Measurements from ENCODE around the gene KRT33B. TPM values are rescaled to one million over a fixed set of nuclear protein-coding genes. Genes with fewer than 3 reads are reported as not detected.

KRT33B gene
- polyA plus RNA-seq, 1 donor from 2014 or later, result not detected

DNA sequence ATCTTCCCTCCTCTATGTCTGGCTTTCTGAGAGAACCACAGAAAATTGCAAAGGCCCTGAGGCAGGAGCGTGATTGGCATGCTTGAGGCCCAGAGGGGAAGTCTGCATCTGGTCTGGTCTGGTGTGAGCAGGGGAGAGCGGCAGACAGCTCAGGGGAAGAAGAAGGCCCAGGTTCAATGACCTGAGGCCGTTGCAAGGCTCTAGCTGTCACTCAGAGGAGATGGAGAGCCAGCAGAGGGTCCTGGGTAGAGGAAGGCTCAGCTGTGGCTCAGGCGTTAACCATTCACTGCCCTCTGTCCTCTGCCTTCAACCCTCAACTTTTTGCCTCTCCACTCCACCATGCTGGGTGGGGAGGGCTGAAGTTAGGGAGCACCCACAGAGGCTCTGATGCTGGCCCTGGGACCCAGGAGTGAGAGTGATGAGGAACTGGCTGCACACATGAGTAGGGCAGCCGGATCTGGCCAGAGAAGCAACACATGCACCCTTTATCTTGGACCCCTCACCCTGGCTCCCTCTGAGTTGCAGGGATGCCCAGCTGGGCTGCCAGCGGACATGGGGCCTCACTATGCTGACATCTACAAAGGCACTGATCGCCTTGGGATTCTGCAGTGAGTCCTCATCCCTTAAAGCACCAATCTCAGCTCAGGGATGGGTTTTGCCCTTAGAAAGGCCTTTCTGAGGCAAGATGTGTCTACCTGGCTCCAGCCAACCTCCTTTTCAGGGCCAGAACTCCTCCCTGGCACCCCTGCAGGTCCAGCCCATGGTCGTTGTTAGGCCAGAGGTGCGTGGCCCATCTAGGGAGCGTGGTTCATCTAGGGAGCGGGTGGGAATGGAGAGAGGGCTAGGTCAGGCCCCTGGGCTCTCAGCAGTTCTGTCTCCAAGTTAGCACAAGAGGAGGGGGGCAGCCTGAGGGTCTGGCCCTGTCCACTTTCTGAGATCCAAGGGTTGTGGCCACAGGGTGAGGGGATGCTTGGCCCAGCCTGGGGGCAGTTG, 46.4 kb downstream of the KRT33B start:
- no peak overlapping the region for H2AFZ ChIP-seq (ENCODE audit: low read depth, low read length)
- no peaks in the 10 kb centered on the region for H3K9me3 ChIP-seq (ENCODE audit: low read length)
- no peak overlapping the region for H3K9ac ChIP-seq (ENCODE audit: low read length)
- H3K4me2 ChIP-seq (ENCODE audit: low read length), result no peak overlapping the region
- no peaks in the 10 kb centered on the region for H3F3A ChIP-seq (ENCODE audit: insufficient read depth, low read length, poor library complexity, severe bottlenecking)
- no peaks in the 10 kb centered on the region for H3K9me2 ChIP-seq (ENCODE audit: insufficient read depth, low read length)
- no peaks in the 10 kb centered on the region for H3K79me2 ChIP-seq (replicated peaks; ENCODE audit: insufficient read depth, low read length)
- H3K27ac ChIP-seq (ENCODE audit: low read length), result no peak overlapping the region
- TF ChIP-seq TAF1 (IDR thresholded peaks at IDR 0.05; ENCODE audit: low read depth) (no peak), POLR2AphosphoS5 (IDR thresholded peaks at IDR 0.05) (no peak), EZH2 (IDR thresholded peaks at IDR 0.05; ENCODE audit: borderline replicate concordance, insufficient read depth, low read length, poor library complexity, severe bottlenecking) (no peak), SMC3 (conservative IDR thresholded peaks at IDR 0.05; ENCODE audit: poor library complexity) (no peak), RAD21 (conservative IDR thresholded peaks at IDR 0.05) (no peak)
- TF ChIP-seq, protein P1, sequence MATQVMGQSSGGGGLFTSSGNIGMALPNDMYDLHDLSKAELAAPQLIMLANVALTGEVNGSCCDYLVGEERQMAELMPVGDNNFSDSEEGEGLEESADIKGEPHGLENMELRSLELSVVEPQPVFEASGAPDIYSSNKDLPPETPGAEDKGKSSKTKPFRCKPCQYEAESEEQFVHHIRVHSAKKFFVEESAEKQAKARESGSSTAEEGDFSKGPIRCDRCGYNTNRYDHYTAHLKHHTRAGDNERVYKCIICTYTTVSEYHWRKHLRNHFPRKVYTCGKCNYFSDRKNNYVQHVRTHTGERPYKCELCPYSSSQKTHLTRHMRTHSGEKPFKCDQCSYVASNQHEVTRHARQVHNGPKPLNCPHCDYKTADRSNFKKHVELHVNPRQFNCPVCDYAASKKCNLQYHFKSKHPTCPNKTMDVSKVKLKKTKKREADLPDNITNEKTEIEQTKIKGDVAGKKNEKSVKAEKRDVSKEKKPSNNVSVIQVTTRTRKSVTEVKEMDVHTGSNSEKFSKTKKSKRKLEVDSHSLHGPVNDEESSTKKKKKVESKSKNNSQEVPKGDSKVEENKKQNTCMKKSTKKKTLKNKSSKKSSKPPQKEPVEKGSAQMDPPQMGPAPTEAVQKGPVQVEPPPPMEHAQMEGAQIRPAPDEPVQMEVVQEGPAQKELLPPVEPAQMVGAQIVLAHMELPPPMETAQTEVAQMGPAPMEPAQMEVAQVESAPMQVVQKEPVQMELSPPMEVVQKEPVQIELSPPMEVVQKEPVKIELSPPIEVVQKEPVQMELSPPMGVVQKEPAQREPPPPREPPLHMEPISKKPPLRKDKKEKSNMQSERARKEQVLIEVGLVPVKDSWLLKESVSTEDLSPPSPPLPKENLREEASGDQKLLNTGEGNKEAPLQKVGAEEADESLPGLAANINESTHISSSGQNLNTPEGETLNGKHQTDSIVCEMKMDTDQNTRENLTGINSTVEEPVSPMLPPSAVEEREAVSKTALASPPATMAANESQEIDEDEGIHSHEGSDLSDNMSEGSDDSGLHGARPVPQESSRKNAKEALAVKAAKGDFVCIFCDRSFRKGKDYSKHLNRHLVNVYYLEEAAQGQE (IDR thresholded peaks at IDR 0.05; ENCODE audit: borderline replicate concordance), result no peak
- TF ChIP-seq, protein P2, sequence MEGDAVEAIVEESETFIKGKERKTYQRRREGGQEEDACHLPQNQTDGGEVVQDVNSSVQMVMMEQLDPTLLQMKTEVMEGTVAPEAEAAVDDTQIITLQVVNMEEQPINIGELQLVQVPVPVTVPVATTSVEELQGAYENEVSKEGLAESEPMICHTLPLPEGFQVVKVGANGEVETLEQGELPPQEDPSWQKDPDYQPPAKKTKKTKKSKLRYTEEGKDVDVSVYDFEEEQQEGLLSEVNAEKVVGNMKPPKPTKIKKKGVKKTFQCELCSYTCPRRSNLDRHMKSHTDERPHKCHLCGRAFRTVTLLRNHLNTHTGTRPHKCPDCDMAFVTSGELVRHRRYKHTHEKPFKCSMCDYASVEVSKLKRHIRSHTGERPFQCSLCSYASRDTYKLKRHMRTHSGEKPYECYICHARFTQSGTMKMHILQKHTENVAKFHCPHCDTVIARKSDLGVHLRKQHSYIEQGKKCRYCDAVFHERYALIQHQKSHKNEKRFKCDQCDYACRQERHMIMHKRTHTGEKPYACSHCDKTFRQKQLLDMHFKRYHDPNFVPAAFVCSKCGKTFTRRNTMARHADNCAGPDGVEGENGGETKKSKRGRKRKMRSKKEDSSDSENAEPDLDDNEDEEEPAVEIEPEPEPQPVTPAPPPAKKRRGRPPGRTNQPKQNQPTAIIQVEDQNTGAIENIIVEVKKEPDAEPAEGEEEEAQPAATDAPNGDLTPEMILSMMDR (IDR thresholded peaks at IDR 0.05; ENCODE audit: poor library complexity, severe bottlenecking), result no peak
- no peaks in the 10 kb centered on the region for H3K36me3 ChIP-seq (ENCODE audit: insufficient read depth, low read length)
- H4K20me1 ChIP-seq (ENCODE audit: insufficient read depth), result no peaks in the 10 kb centered on the region
- no peaks in the 10 kb centered on the region for H3K27me3 ChIP-seq (ENCODE audit: insufficient read depth, low read depth, low read length)
- H3K4me3 ChIP-seq (ENCODE audit: low read length), result no peak overlapping the region

DNA sequence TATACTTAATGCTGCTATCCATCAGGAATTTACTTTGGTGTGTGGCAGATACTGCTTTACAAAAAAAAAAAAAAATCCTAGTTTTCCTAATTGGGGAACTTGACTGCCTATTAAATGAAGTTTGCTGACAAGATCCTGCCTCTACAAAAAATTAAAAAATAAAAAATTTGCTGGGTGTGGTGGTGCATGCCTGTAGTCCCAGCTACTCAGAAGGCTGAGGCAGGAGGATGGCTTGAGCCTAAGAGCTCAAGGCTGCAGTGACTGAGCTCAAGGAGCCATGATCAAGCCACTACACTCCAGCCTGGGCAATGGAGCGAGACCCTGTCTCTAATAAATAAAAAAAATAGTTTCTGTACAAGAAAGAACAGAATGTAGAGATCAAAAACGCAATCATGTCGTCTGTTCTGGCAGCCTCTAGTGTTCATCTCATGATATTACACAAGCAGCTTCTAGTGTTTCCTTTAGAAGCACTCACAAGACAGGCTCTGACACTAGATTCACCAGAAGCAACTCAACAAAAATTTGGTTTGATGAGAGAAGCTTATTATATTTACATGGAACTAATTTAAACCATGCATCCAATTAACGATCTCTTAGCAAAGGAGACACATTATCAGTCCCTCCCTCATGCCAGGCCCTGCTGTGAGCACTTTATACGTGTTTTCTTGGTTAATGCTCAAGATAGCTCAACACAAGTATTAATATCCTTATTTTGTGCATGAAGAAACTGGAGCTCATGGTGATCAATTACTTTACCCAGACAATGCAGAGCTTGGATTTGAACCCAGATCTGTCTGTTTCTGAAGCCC, 47.3 kb downstream of the KRT33B start:
- Histone ChIP-seq H3K79me2 (replicated peaks; ENCODE audit: insufficient read depth, low read length) (no peaks in the 10 kb centered on the region), H3K9ac (ENCODE audit: low read length) (no peak overlapping the region), H3K36me3 (ENCODE audit: insufficient read depth, low read length) (no peaks in the 10 kb centered on the region), H3K4me2 (ENCODE audit: low read length) (no peak overlapping the region), H3K9me2 (ENCODE audit: insufficient read depth, low read length) (no peaks in the 10 kb centered on the region), H3K9me3 (ENCODE audit: low read length) (no peaks in the 10 kb centered on the region), H3F3A (ENCODE audit: insufficient read depth, low read length, poor library complexity, severe bottlenecking) (no peaks in the 10 kb centered on the region), H4K20me1 (ENCODE audit: insufficient read depth) (no peaks in the 10 kb centered on the region), H3K27me3 (ENCODE audit: insufficient read depth, low read depth, low read length) (no peaks in the 10 kb centered on the region), H3K4me3 (ENCODE audit: low read length) (no peak overlapping the region), H2AFZ (ENCODE audit: low read depth, low read length) (no peak overlapping the region), H3K27ac (ENCODE audit: low read length) (no peak overlapping the region)
- TF ChIP-seq POLR2AphosphoS5 (IDR thresholded peaks at IDR 0.05) (no peak), SMC3 (conservative IDR thresholded peaks at IDR 0.05; ENCODE audit: poor library complexity) (peak; percentile 65), MXI1 (conservative IDR thresholded peaks at IDR 0.05; ENCODE audit: poor library complexity, severe bottlenecking) (no peak), EZH2 (IDR thresholded peaks at IDR 0.05; ENCODE audit: borderline replicate concordance, insufficient read depth, low read length, poor library complexity, severe bottlenecking) (no peak), RAD21 (conservative IDR thresholded peaks at IDR 0.05) (peak; percentile 61), TAF1 (IDR thresholded peaks at IDR 0.05; ENCODE audit: low read depth) (no peak)
- TF ChIP-seq, protein P2 (IDR thresholded peaks at IDR 0.05; ENCODE audit: poor library complexity, severe bottlenecking), result peak; percentile 72
